OCI-LY1 (cell line): ENCODE data around the gene QKI.

ENCODE experiments used
- H2AFZ ChIP-seq: fragments of 200-600 bp; sonication (generic), shearing (Covaris generic); 2 replicates; pipeline ENCODE4 v1.6.0; 2014; ENCODE audit warnings: antibody characterized with exemption, mild to moderate bottlenecking, low read length
- H3F3A ChIP-seq: fragments of 200-600 bp; sonication (generic), shearing (Covaris generic); 2 replicates; pipeline ENCODE4 v1.6.0; 2014; ENCODE audit warnings: mild to moderate bottlenecking, antibody characterized with exemption, low read length, moderate library complexity; ENCODE audit not compliant: insufficient read depth
- H3K27ac ChIP-seq: fragments of 200-600 bp; sonication (generic); 2 replicates; pipeline ENCODE4 v1.5.1; 2014; ENCODE audit warnings: low read length, mixed run types, mild to moderate bottlenecking, low read depth; ENCODE audit not compliant: poor library complexity, severe bottlenecking
- H3K27me3 ChIP-seq: fragments of 200-600 bp; sonication (generic); 2 replicates; pipeline ENCODE4 v1.6.0; 2014; ENCODE audit warnings: antibody characterized with exemption, mild to moderate bottlenecking, low read length, moderate library complexity; ENCODE audit not compliant: insufficient read depth
- H3K36me3 ChIP-seq: fragments of 200-600 bp; sonication (generic); 2 replicates; pipeline ENCODE4 v1.6.1; 2014; ENCODE audit warnings: mild to moderate bottlenecking, antibody characterized with exemption, low read length, moderate library complexity, mixed read lengths; ENCODE audit not compliant: insufficient read depth
- H3K4me1 ChIP-seq: fragments of 200-600 bp; sonication (generic); 2 replicates; pipeline ENCODE4 v1.5.1; 2014; ENCODE audit warnings: mild to moderate bottlenecking, low read length, moderate library complexity; ENCODE audit not compliant: insufficient read depth, severe bottlenecking
- H3K4me2 ChIP-seq: fragments of 200-600 bp; sonication (generic), shearing (Covaris generic); 2 replicates; pipeline ENCODE4 v1.6.1; 2014; ENCODE audit warnings: low read length
- H3K4me3 ChIP-seq: fragments of 200-600 bp; sonication (generic); 2 replicates; pipeline ENCODE4 v1.5.1; 2014; ENCODE audit warnings: low read length, low read depth, mild to moderate bottlenecking, mixed read lengths; ENCODE audit not compliant: poor library complexity, severe bottlenecking
- H3K79me2 ChIP-seq: fragments of 200-600 bp; shearing (Covaris generic); 2 replicates; pipeline ENCODE4 v1.6.1; 2016; ENCODE audit warnings: mixed run types, low read length, mixed read lengths; ENCODE audit not compliant: insufficient read depth
- H3K9ac ChIP-seq: fragments of 200-600 bp; sonication (generic), shearing (Covaris generic); 2 replicates; pipeline ENCODE4 v1.6.1; 2014; ENCODE audit warnings: mild to moderate bottlenecking, low read length, mixed read lengths
- H3K9me2 ChIP-seq: fragments of 200-600 bp; sonication (generic), shearing (Covaris generic); 2 replicates; pipeline ENCODE4 v1.6.1; 2014; ENCODE audit warnings: low read depth, mild to moderate bottlenecking, low read length, mixed read lengths
- H3K9me3 ChIP-seq: fragments of 200-600 bp; shearing (Covaris generic); 2 replicates; pipeline ENCODE4 v1.6.1; 2014; ENCODE audit warnings: low read length, mixed read lengths
- H4K20me1 ChIP-seq: fragments of 200-600 bp; sonication (generic), shearing (Covaris generic); 2 replicates; pipeline ENCODE4 v1.6.0; 2016; ENCODE audit warnings: mild to moderate bottlenecking, low read length; ENCODE audit not compliant: insufficient read depth
- CTCF ChIP-seq: fragments of 200-600 bp; sonication (generic), shearing (Covaris generic); IDR thresholded peaks from 2 replicates; pipeline ENCODE4 v1.5.1; 2017; ENCODE audit warnings: mild to moderate bottlenecking, antibody characterized with exemption, low read length, moderate library complexity, mixed read lengths
- EZH2 ChIP-seq: fragments of 200-600 bp; sonication (generic), shearing (Covaris generic); IDR thresholded peaks from 2 replicates; pipeline ENCODE4 v1.8.0; 2017; ENCODE audit warnings: borderline replicate concordance, mixed run types, mild to moderate bottlenecking, antibody characterized with exemption, low read length, moderate library complexity, mixed read lengths

Gene QKI

GRCh38 chr6:163446549-163446948, 32.0 kb downstream of the QKI start:
- Histone ChIP-seq H2AFZ (no peak overlapping the region), H3K79me2 (peaks cover 95% of the 10 kb centered on the region), H4K20me1 (no peaks in the 10 kb centered on the region), H3K36me3 (no peaks in the 10 kb centered on the region; the same call in 1 of the 2 replicates), H3K9me3 (no peaks in the 10 kb centered on the region), H3F3A (no peaks in the 10 kb centered on the region), H3K27me3 (no peaks in the 10 kb centered on the region), H3K4me3 (no peak overlapping the region), H3K9ac (no peak overlapping the region), H3K9me2 (no peaks in the 10 kb centered on the region), H3K4me2 (no peak overlapping the region), H3K27ac (no peak overlapping the region), H3K4me1 (no peaks in the 10 kb centered on the region)
- TF ChIP-seq EZH2, result no peak
- TF ChIP-seq CTCF, result no peak

GRCh38 chr6:163449076-163449475, 34.6 kb downstream of the QKI start:
- no peaks in the 10 kb centered on the region; the same call in 1 of the 2 replicates for H3K36me3 ChIP-seq
- H3K27ac ChIP-seq, result no peak overlapping the region
- no peak overlapping the region for H2AFZ ChIP-seq
- H4K20me1 ChIP-seq, result no peaks in the 10 kb centered on the region
- no peak overlapping the region for H3K9ac ChIP-seq
- H3K9me3 ChIP-seq, result no peaks in the 10 kb centered on the region
- H3K79me2 ChIP-seq, result peaks cover 94% of the 10 kb centered on the region
- no peaks in the 10 kb centered on the region for H3K4me1 ChIP-seq
- H3K4me2 ChIP-seq, result no peak overlapping the region
- H3F3A ChIP-seq, result no peaks in the 10 kb centered on the region
- no peak overlapping the region for H3K4me3 ChIP-seq
- no peaks in the 10 kb centered on the region for H3K27me3 ChIP-seq
- no peaks in the 10 kb centered on the region for H3K9me2 ChIP-seq
- TF ChIP-seq EZH2 (no peak), CTCF (no peak)

- no peaks in the 10 kb centered on the region for H3K4me1 ChIP-seq
- H4K20me1 ChIP-seq, result no peaks in the 10 kb centered on the region
These were observed 39.9 kb downstream of the QKI start for GRCh38 chr6:163454425-163454824.

More at GRCh38 chr6:163454425-163454824, 39.9 kb downstream of the QKI start:
- no peak overlapping the region for H2AFZ ChIP-seq
- H3K27me3 ChIP-seq, result no peaks in the 10 kb centered on the region
- H3K4me2 ChIP-seq, result no peak overlapping the region
- no peaks in the 10 kb centered on the region for H3K9me2 ChIP-seq
- H3K36me3 ChIP-seq, result peaks cover 26% of the 10 kb centered on the region
- no peak overlapping the region for H3K4me3 ChIP-seq
- no peaks in the 10 kb centered on the region for H3F3A ChIP-seq
- no peak overlapping the region for H3K27ac ChIP-seq
- TF ChIP-seq EZH2 (no peak), CTCF (no peak)
- no peak overlapping the region for H3K9ac ChIP-seq
- H3K9me3 ChIP-seq, result no peaks in the 10 kb centered on the region
- H3K79me2 ChIP-seq, result peaks cover 51% of the 10 kb centered on the region
